ENCODE data around the gene CXCR6. TPM values are rescaled to one million over a fixed set of nuclear protein-coding genes. Genes with fewer than 3 reads are reported as not detected.

CXCR6 gene
- total and polyA plus RNA-seq, 2 of the 8 experiments (the other 6 are each of a cell fraction or from before 2014, with no cell fraction given) = not detected

- TF ChIP-seq TAF7 (optimal IDR thresholded peaks at IDR 0.05; ENCODE audit: borderline replicate concordance, low read depth, low read length) (no peak), SAP30 (IDR thresholded peaks at IDR 0.05; ENCODE audit: insufficient read depth, insufficient replicate concordance, low read length) (no peak)
These were observed 11.8 kb upstream of the CXCR6 start (continued) for GRCh38 chr3:45931496-45931895.
